IMR-90 (cell line): ENCODE measurements around the gene PLCL2. TPM values are rescaled to one million over a fixed set of nuclear protein-coding genes. Genes with fewer than 3 reads are reported as not detected.

Source experiments
- ATAC-seq: fragments of 200-7000 bp; cut with Tn5 transposase; 2 replicates; pipeline ENCODE4 v1.9.1; 2020; ENCODE audit warnings: low read depth, mild to moderate bottlenecking, moderate library complexity
- BruUV-seq: library from RNA; stranded (reverse); fragments of 400-500 nt; replicated peaks from 2 replicates; lab custom pipeline; 2021; lab: Mats Ljungman, UMichigan
- CTCF ChIA-PET: fragments of 300-600 bp; formaldehyde crosslinking; extraction: SDS; loops from one replicate; lab custom pipeline; 2021; ENCODE audit warnings: antibody characterized with exemption; lab: Yijun Ruan, JAX
- POLR2A ChIA-PET: fragments of 300-600 bp; sonication (Branson Sonifier 250); formaldehyde crosslinking; loops from one replicate; lab custom pipeline; 2022; ENCODE audit warnings: antibody characterized with exemption; ENCODE audit not compliant: unreplicated experiment; lab: Charles Lee
- DNase-seq: peaks from one replicate; pipeline ENCODE4 v3.0.0; 2013
- H2AFZ ChIP-seq: replicated peaks from 2 replicates; pipeline ENCODE3; 2013; ENCODE audit warnings: low read length, mild to moderate bottlenecking; ENCODE audit not compliant: poor library complexity
- H2AK5ac ChIP-seq: 2 replicates; pipeline ENCODE4 v1.6.1; 2013; ENCODE audit warnings: low read depth, low read length, inconsistent platforms
- H2AK9ac ChIP-seq: replicated peaks from 2 replicates; pipeline ENCODE3; 2013; ENCODE audit warnings: mild to moderate bottlenecking, low read depth, low read length, moderate library complexity; ENCODE audit not compliant: poor library complexity
- H2BK120ac ChIP-seq: 2 replicates; pipeline ENCODE4 v1.6.1; 2013; ENCODE audit warnings: low read depth, low read length, inconsistent platforms
- H2BK15ac ChIP-seq: 3 replicates; pipeline ENCODE4 v1.6.1; 2013; ENCODE audit warnings: low read depth, low read length, inconsistent platforms
- H2BK20ac ChIP-seq: 2 replicates; pipeline ENCODE4 v1.6.1; 2013; ENCODE audit warnings: low read depth, mild to moderate bottlenecking, inconsistent platforms, low read length, moderate library complexity
- H2BK5ac ChIP-seq: 2 replicates; pipeline ENCODE4 v1.6.1; 2013; ENCODE audit warnings: mild to moderate bottlenecking, low read depth, low read length, inconsistent platforms; ENCODE audit not compliant: poor library complexity, severe bottlenecking
- H3K14ac ChIP-seq: replicated peaks from 2 replicates; pipeline ENCODE4 v1.6.1; 2013; ENCODE audit warnings: low read depth, low read length, inconsistent platforms
- H3K18ac ChIP-seq: 2 replicates; pipeline ENCODE4 v1.6.1; 2013; ENCODE audit warnings: low read depth, low read length, control low read depth
- H3K23ac ChIP-seq: 2 replicates; pipeline ENCODE4 v1.6.1; 2013; ENCODE audit warnings: low read depth, low read length, inconsistent platforms
- H3K27ac ChIP-seq: 2 replicates; pipeline ENCODE4 v1.5.1; 2013; ENCODE audit warnings: mild to moderate bottlenecking, control low read depth, low read length; ENCODE audit not compliant: insufficient read depth
- H3K27me3 ChIP-seq: 2 replicates; pipeline ENCODE4 v1.6.1; 2013; ENCODE audit warnings: low read length; ENCODE audit not compliant: control insufficient read depth, insufficient read depth
- H3K36me3 ChIP-seq: 2 replicates; pipeline ENCODE4 v1.6.1; 2013; ENCODE audit warnings: low read length, mixed read lengths; ENCODE audit not compliant: control insufficient read depth, insufficient read depth
- H3K4ac ChIP-seq: 2 replicates; pipeline ENCODE4 v1.6.1; 2013; ENCODE audit warnings: low read depth, low read length, inconsistent platforms
- H3K4me1 ChIP-seq: 2 replicates; pipeline ENCODE4 v1.6.1; 2013; ENCODE audit warnings: low read length, mixed read lengths; ENCODE audit not compliant: control insufficient read depth, insufficient read depth
- H3K4me2 ChIP-seq: 2 replicates; pipeline ENCODE4 v1.6.1; 2013; ENCODE audit warnings: low read depth, mild to moderate bottlenecking, control low read depth, low read length, moderate library complexity
- H3K4me3 ChIP-seq: 2 replicates; pipeline ENCODE4 v1.5.1; 2013; ENCODE audit warnings: low read depth, mild to moderate bottlenecking, control low read depth, low read length, moderate library complexity; ENCODE audit not compliant: insufficient read depth
- H3K56ac ChIP-seq: 2 replicates; pipeline ENCODE4 v1.6.1; 2013; ENCODE audit warnings: low read length, inconsistent platforms; ENCODE audit not compliant: insufficient read depth; ENCODE audit errors: extremely low read depth
- H3K79me1 ChIP-seq, 2 experiments: 2 replicates each; pipeline ENCODE4 v1.6.1; 2013; ENCODE audit warnings: low read length in 2 of 2, inconsistent platforms in 1 of 2, low read depth in 1 of 2
- H3K9ac ChIP-seq: 2 replicates; pipeline ENCODE4 v1.6.1; 2013; ENCODE audit warnings: low read depth, low read length, control low read depth
- H3K9me1 ChIP-seq: 2 replicates; pipeline ENCODE4 v1.6.1; 2013; ENCODE audit warnings: low read length, inconsistent platforms; ENCODE audit not compliant: insufficient read depth
- H3K9me3 ChIP-seq: 2 replicates; pipeline ENCODE4 v1.6.1; 2013; ENCODE audit warnings: low read length; ENCODE audit not compliant: control insufficient read depth, insufficient read depth
- H4K20me1 ChIP-seq: 2 replicates; pipeline ENCODE4 v1.6.1; 2013; ENCODE audit warnings: low read length, inconsistent platforms; ENCODE audit not compliant: insufficient read depth
- H4K5ac ChIP-seq: 2 replicates; pipeline ENCODE4 v1.6.1; 2013; ENCODE audit warnings: mild to moderate bottlenecking, low read depth, low read length, control low read depth
- H4K8ac ChIP-seq, 2 experiments: 2 replicates each; pipeline ENCODE4 v1.6.1; 2013; ENCODE audit warnings: low read depth in 2 of 2, low read length in 2 of 2, control low read depth in 1 of 2, inconsistent platforms in 1 of 2
- H4K91ac ChIP-seq: 2 replicates; pipeline ENCODE4 v1.6.1; 2013; ENCODE audit warnings: low read depth, low read length, inconsistent platforms; ENCODE audit not compliant: insufficient read depth
- BHLHE40 ChIP-seq: fragments of 150-350 bp; IDR thresholded peaks from 2 replicates; pipeline ENCODE4 v1.6.1; 2016; ENCODE audit warnings: mild to moderate bottlenecking, low read depth, low read length
- CEBPB ChIP-seq: IDR thresholded peaks from 2 replicates; pipeline ENCODE4 v1.6.1; 2012; ENCODE audit warnings: low read depth, low read length, improper control_type of control experiment
- CHD1 ChIP-seq: IDR thresholded peaks from 2 replicates; pipeline ENCODE4 v1.6.1; 2012; ENCODE audit warnings: low read depth, low read length, improper control_type of control experiment
- CTCF ChIP-seq: conservative IDR thresholded peaks from 2 replicates; pipeline ENCODE4 v1.5.1; 2012; ENCODE audit warnings: mild to moderate bottlenecking, low read depth, low read length, improper control_type of control experiment
- ELK1 ChIP-seq: fragments of 150-350 bp; IDR thresholded peaks from 2 replicates; pipeline ENCODE4 v1.6.1; 2016; ENCODE audit warnings: low read depth, mild to moderate bottlenecking, low read length, moderate library complexity, borderline replicate concordance
- FOS ChIP-seq: fragments of 150-350 bp; IDR thresholded peaks from 2 replicates; pipeline ENCODE4 v1.6.1; 2016; ENCODE audit warnings: low read depth, low read length
- MAFK ChIP-seq: IDR thresholded peaks from 2 replicates; pipeline ENCODE4 v1.6.1; 2012; ENCODE audit warnings: low read depth, low read length, improper control_type of control experiment
- MAZ ChIP-seq: IDR thresholded peaks from 2 replicates; pipeline ENCODE4 v1.6.1; 2012; ENCODE audit warnings: low read depth, mild to moderate bottlenecking, low read length, improper control_type of control experiment, moderate library complexity, borderline replicate concordance
- MXI1 ChIP-seq: IDR thresholded peaks from 2 replicates; pipeline ENCODE4 v1.6.1; 2012; ENCODE audit warnings: low read depth, mild to moderate bottlenecking, low read length, moderate library complexity, borderline replicate concordance
- NFE2L2 ChIP-seq: fragments of 150-350 bp; IDR thresholded peaks from 2 replicates; pipeline ENCODE4 v1.6.1; 2016; ENCODE audit warnings: low read depth, mild to moderate bottlenecking, low read length
- POLR2A ChIP-seq: IDR thresholded peaks from 2 replicates; pipeline ENCODE4 v1.6.1; 2012; ENCODE audit warnings: mild to moderate bottlenecking, low read depth, low read length
- RAD21 ChIP-seq: IDR thresholded peaks from 2 replicates; pipeline ENCODE4 v1.6.1; 2012; ENCODE audit warnings: low read length, improper control_type of control experiment
- RCOR1 ChIP-seq: IDR thresholded peaks from 2 replicates; pipeline ENCODE4 v1.6.1; 2012; ENCODE audit warnings: mild to moderate bottlenecking, low read length, improper control_type of control experiment; ENCODE audit not compliant: insufficient replicate concordance
- RFX5 ChIP-seq: IDR thresholded peaks from 2 replicates; pipeline ENCODE4 v1.8.0; 2012; ENCODE audit warnings: low read depth, mild to moderate bottlenecking, low read length, moderate library complexity
- SMC3 ChIP-seq: fragments of 150-350 bp; IDR thresholded peaks from 2 replicates; pipeline ENCODE4 v1.6.1; 2016; ENCODE audit warnings: low read depth, mild to moderate bottlenecking, antibody characterized with exemption, low read length, moderate library complexity
- WGBS, 2 experiments: methylation state at CpG; one replicate each; pipeline versions ENCODE4 v1.1.5 to v1.1.7; 2013; ENCODE audit warnings: missing lambda C conversion rate in 2 of 2; ENCODE audit not compliant: insufficient read length in 1 of 2; ENCODE audit errors: extremely low coverage in 2 of 2; 5-methylcytosine and 5-hydroxymethylcytosine counted together
- dilution Hi-C: fragments of 300-500 bp; cut with HindIII; formaldehyde crosslinking; loops from one replicate; pipeline ENCODE4 v1.14.3; 2018; ENCODE audit warnings: low sequenced_read_pairs; ENCODE audit not compliant: unreplicated experiment
- in situ Hi-C: fragments of 300-500 bp; cut with MboI; formaldehyde crosslinking; loops from 3 replicates; pipeline ENCODE4 v1.14.3; 2019; ENCODE audit warnings: low sequenced_read_pairs, inconsistent platforms, mixed read lengths
- intact Hi-C: fragments of 100-400 bp; cut with micrococcal nuclease; formaldehyde crosslinking; loops from 2 replicates; pipeline ENCODE4 v1.10.0; 2022
- polyA plus RNA-seq, 3 experiments: library from polyadenylated mRNA; depleted of rRNA; stranded (reverse); fragments of >200 nt; gene quantifications; 2 replicates each; pipeline ENCODE4 v1.2.3, GENCODE V29; 2012; ENCODE audit warnings: low replicate concordance in 1 of 3
- total RNA-seq: library from RNA; depleted of rRNA; stranded (reverse); fragments of >200 nt; gene quantifications from 2 replicates; pipeline ENCODE4 v1.2.3, GENCODE V29; 2012
- TF ChIP-seq, protein P1 (sequence below): fragments of 150-350 bp; IDR thresholded peaks from 2 replicates; pipeline ENCODE4 v1.6.1; 2017; ENCODE audit warnings: mild to moderate bottlenecking, antibody characterized with exemption, low read length, low read depth

Gene PLCL2
- total and polyA plus RNA-seq, 2 of the 4 experiments (the other 2 are of a cell fraction): 0.92 to 3.8 TPM

GRCh38 chr3:17038141-17038540 lies 153.4 kb downstream of the PLCL2 start:
- BruUV-seq: no TSS peak
- Histone ChIP-seq H2AFZ (no peak overlapping the region), H3K18ac (no peak overlapping the region), H3K27me3 (no peaks in the 10 kb centered on the region), H2BK120ac (no peak overlapping the region), H2AK9ac (no peak overlapping the region), H3K23ac (no peak overlapping the region), H3K4me3 (no peak overlapping the region), H2BK20ac (no peak overlapping the region), H4K5ac (no peak overlapping the region), H3K9me1 (no peaks in the 10 kb centered on the region; the same call in 1 of the 2 replicates), H3K9me3 (no peaks in the 10 kb centered on the region), H3K36me3 (no peaks in the 10 kb centered on the region), H3K9ac (no peak overlapping the region), H2BK5ac (no peak overlapping the region), H4K20me1 (no peaks in the 10 kb centered on the region), H3K56ac (no peak overlapping the region), H3K79me1 (no peaks in the 10 kb centered on the region), H4K91ac (no peak overlapping the region), H3K4me1 (peaks cover 2% of the 10 kb centered on the region), H3K14ac (no peak overlapping the region), H2AK5ac (no peak overlapping the region), H3K27ac (no peak overlapping the region), H2BK15ac (no peak overlapping the region), H4K8ac (no peak overlapping the region), H3K4ac (no peak overlapping the region), H3K4me2 (no peak overlapping the region)
- dilution Hi-C loops (no loop called here), in situ Hi-C loops (loop anchor here (25.0 kb wide), 1 partner anchor 751 kb away; no protein-coding TSS in a partner anchor), intact Hi-C loops (no loop called here)
- DNase-seq (no peak), ATAC-seq (no peak)
- WGBS, 2 experiments: no CpG with 5 or more reads among the region's 3 CpGs
- no peak for TF ChIP-seq RCOR1
- no peak for TF ChIP-seq MAZ
- TF ChIP-seq MAFK: no peak
- TF ChIP-seq POLR2A: no peak
- TF ChIP-seq RAD21: no peak
- no peak for TF ChIP-seq MXI1
- no peak for TF ChIP-seq ELK1
- no peak for TF ChIP-seq CTCF
- no peak for TF ChIP-seq FOS
- no peak for TF ChIP-seq RFX5
- TF ChIP-seq NFE2L2: no peak
- TF ChIP-seq CHD1: no peak
- no peak for TF ChIP-seq SMC3
- TF ChIP-seq, protein P1, sequence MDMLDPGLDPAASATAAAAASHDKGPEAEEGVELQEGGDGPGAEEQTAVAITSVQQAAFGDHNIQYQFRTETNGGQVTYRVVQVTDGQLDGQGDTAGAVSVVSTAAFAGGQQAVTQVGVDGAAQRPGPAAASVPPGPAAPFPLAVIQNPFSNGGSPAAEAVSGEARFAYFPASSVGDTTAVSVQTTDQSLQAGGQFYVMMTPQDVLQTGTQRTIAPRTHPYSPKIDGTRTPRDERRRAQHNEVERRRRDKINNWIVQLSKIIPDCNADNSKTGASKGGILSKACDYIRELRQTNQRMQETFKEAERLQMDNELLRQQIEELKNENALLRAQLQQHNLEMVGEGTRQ: no peak
- TF ChIP-seq CEBPB: no peak
- no peak for TF ChIP-seq BHLHE40
- ChIA-PET CTCF (interaction anchor here (0.6 kb wide), 1 partner anchor 41 kb away, joined by 3 read pairs; no protein-coding TSS in a partner anchor), POLR2A (no interaction called here)
